Measurements from ENCODE around the gene CTU1.

- TF ChIP-seq POLR2A (IDR thresholded peaks at IDR 0.05), result no peak
- no peak for TF ChIP-seq EP300 (IDR thresholded peaks at IDR 0.05)
- TF ChIP-seq CTCF (IDR thresholded peaks at IDR 0.05), result no peak
Measured at GRCh38 chr19:51081476-51081875, 26.7 kb downstream of the CTU1 start.
